Fibroblast of skin of right biceps (primary cell): ENCODE data around the gene ACAD8.

Source experiments
- DNase-seq: peaks from one replicate; pipeline ENCODE4 v3.0.0-alpha.2; 2013

Gene ACAD8

GRCh38 chr11:134253188-134253993, at the start of gene ACAD8, which contains the start of gene THYN1:
Gene ACAD8, plus strand, starts transcription at chr11:134253568. Its CDS starts 33 bp downstream, at chr11:134253601.
Gene THYN1, minus strand, starts transcription at chr11:134253352. Its CDS starts 470 bp downstream, at chr11:134252882.
- peak; percentile 96 for DNase-seq

GRCh38 chr11:134205729-134206128, 47.6 kb upstream of the ACAD8 start:
- no peak for DNase-seq

DNA sequence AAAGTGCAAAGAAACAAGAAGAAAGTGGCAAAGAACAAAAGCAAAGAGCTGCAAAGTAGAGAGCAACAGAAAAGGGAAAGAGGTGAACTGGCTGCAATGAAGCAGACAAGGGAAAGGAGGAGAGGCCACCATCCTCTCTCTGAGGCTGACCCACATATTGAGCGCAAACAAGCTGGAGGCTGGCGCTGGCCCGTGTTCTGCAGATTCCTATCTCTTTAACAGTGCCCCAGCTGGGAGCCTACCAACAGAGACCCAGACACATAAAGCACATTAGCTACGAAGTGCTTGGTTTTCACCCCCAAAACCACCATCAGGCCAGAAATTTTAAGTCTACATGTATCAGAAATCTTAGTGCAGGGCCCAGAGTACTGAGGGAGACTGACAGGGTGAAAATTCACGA, 47.2 kb upstream of the ACAD8 start:
- DNase-seq = no peak

DNA sequence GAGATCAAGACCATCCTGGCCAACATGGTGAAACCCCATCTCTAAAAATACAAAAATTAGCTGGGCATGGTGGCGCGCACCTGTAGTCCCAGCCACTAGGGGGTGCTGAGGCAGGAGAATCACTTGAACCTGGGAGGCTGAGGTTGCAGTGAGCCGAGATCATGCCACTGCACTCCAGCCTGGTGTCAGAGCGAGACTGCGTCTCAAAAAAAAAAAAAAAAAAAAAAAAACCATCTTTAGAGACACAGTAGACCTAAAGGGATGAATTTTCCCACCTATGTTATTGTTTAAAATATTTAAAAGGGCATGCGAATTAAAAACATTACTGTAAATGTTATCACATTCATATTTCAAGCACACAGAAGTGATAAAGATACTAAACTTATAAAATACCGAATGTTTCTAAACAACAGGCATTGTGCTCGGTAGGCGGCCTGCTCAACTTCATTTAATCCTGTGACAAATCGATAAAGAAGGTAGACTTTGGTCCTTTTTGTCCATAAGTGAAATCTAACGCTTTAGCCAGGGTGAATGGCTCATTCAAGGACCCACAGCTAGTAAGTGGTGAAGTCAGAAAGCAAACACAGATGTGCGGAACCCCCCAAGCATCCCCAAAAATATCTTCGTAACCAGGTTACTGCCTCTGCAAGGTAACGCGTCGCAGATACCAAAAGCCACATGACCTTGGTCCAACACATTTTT, 45.7 kb upstream of the ACAD8 start:
- peak; percentile 17 for DNase-seq

GRCh38 chr11:134215836-134216235, 37.5 kb upstream of the ACAD8 start:
- DNase-seq = no peak

GRCh38 chr11:134216816-134217215, 36.6 kb upstream of the ACAD8 start:
- DNase-seq = no peak

DNA sequence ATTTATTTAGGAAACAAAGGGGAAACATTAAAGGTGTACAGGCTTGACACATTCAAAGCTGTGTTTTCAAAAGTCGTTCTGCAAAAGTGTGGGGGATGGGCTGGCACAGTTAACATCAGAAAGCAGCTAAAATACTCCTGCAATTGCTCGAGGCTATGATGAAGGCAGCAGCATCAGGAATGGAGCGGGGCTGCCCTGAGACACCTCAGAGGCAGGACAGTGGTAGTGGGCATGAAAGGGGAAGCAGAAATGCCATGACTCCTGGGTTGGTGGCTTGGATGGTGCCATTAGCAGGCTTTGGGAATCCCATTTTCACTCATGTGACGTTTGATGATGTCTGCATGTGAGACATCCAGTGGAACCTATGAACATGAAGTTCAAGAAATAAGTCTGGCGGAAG, 30.2 kb upstream of the ACAD8 start:
- DNase-seq = no peak

- DNase-seq = peak; percentile 96
These were observed 29.3 kb upstream of the ACAD8 start, which contains the start of the genes NCAPD3 and VPS26B for GRCh38 chr11:134223836-134224709. Gene NCAPD3, minus strand, starts transcription at chr11:134223967. Its CDS starts 41 bp downstream, at chr11:134223926. Gene VPS26B, plus strand, starts transcription at chr11:134224671. Its CDS starts 452 bp downstream, at chr11:134225123.

- peak; percentile 26 for DNase-seq
These were observed 28.4 kb upstream of the ACAD8 start for GRCh38 chr11:134224710-134225664.

DNA sequence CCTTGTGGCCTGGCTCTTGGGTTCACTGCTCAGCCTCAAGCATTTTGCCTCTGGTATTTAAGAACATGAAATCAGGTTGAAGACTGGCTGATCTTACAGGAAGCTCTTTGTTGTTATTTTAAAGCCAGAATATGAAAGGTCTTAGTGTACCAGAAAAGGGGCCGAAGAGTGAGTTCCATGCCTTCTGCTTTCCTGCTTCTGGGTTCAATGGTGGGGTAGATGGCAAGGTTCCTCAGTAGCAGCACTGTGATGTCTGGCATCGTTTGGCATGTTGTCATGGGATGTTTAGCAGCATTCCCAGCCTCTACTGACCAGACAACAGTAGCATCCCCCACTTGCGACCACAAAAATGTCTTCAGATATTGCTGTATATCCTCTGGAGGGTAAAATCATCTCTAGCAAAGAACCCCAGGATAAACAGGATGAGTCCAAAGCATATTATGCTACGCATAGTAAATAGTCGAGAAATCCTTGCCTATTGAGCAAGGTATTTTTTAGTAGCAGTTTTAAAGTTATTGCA, 26.5 kb upstream of the ACAD8 start:
- peak; percentile 36 for DNase-seq

GRCh38 chr11:134228625-134229024, 24.7 kb upstream of the ACAD8 start:
- DNase-seq = peak; percentile 82

- peak; percentile 48 for DNase-seq
These were observed 24.1 kb upstream of the ACAD8 start for GRCh38 chr11:134229126-134229790.

DNA sequence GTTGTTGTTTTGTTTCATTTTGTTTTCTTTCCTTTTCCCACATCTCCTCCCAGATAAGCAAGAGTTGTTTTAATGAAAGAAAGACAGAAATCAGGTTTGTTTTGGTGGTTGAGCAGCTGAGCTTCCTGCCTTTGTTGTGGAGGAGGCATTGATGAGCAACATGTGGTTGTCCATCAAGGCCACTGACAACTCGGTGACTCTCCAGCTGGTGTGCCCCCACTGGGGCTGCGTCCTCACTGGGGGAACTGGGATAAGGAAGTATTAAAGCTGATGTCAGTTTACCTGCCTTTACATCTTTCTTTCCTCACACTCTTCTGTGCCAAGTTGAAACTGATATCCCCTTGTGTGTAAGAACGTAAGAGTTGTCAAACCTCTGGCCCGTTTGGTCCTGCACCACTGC, 23.0 kb upstream of the ACAD8 start:
- DNase-seq = no peak

GRCh38 chr11:134231958-134232659, 21.3 kb upstream of the ACAD8 start:
- DNase-seq = no peak

GRCh38 chr11:134233729-134234179, 19.6 kb upstream of the ACAD8 start:
- no peak for DNase-seq

DNA sequence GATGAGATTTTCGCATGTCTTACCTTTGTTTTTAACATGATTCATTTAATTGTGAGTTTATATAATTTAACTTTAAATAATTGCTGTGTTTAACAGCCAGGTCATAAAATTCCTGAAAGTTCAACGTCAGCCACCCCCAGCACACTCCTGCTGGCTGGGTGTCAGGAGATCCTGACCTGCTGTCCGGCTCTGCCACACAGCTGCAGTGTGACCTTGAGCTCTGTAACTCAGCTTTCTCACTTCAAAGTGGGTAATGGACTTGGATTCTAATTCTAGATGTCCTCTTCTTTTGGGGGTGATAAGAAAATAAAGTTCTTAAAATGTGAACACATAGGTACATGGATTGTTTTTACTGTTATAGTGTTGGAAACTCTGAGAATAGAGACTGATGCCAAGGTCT, 18.0 kb upstream of the ACAD8 start:
- no peak for DNase-seq

GRCh38 chr11:134236834-134237556, 16.4 kb upstream of the ACAD8 start:
- DNase-seq = no peak

- DNase-seq = no peak
These were observed 15.8 kb upstream of the ACAD8 start for GRCh38 chr11:134237557-134237922.

GRCh38 chr11:134238956-134239355, 14.4 kb upstream of the ACAD8 start:
- DNase-seq = no peak
